GM21367 (cell line): ENCODE measurements around the gene TOMM5.

Experiments
- ATAC-seq: cut with Tn5 transposase; IDR thresholded peaks from one replicate; pipeline ENCODE4 v1.9.1; 2021; ENCODE audit not compliant: unreplicated experiment

TOMM5 gene

GRCh38 chr9:37564916-37565315 lies 27.5 kb downstream of the TOMM5 start:
- no peak for ATAC-seq

GRCh38 chr9:37563806-37564513 lies 28.4 kb downstream of the TOMM5 start:
- no peak for ATAC-seq

GRCh38 chr9:37562826-37563225 lies 29.6 kb downstream of the TOMM5 start:
- ATAC-seq: no peak

- no peak for ATAC-seq
Measured at GRCh38 chr9:37561682-37562081, 30.7 kb downstream of the TOMM5 start.

GRCh38 chr9:37559855-37560592 lies 32.4 kb downstream of the TOMM5 start:
- no peak for ATAC-seq

- ATAC-seq: no peak
Measured at GRCh38 chr9:37559125-37559524, 33.3 kb downstream of the TOMM5 start.

GRCh38 chr9:37555786-37556185 lies 36.6 kb downstream of the TOMM5 start:
- ATAC-seq: no peak

GRCh38 chr9:37554318-37554717 lies 38.1 kb downstream of the TOMM5 start:
- no peak for ATAC-seq

GRCh38 chr9:37551888-37552287 lies 40.5 kb downstream of the TOMM5 start:
- ATAC-seq: no peak

- no peak for ATAC-seq
Measured at GRCh38 chr9:37551468-37551867, 40.9 kb downstream of the TOMM5 start.

GRCh38 chr9:37550781-37551180 lies 41.6 kb downstream of the TOMM5 start:
- ATAC-seq: no peak

- ATAC-seq: no peak
Measured at GRCh38 chr9:37549527-37549926, 42.9 kb downstream of the TOMM5 start.

GRCh38 chr9:37547328-37547878 lies 45.0 kb downstream of the TOMM5 start:
- no peak for ATAC-seq

GRCh38 chr9:37543468-37543867 lies 48.9 kb downstream of the TOMM5 start:
- ATAC-seq: no peak

GRCh38 chr9:37542895-37543294 lies 49.5 kb downstream of the TOMM5 start:
- no peak for ATAC-seq

- ATAC-seq: no peak
Measured at GRCh38 chr9:37542488-37542887, 49.9 kb downstream of the TOMM5 start.

GRCh38 chr9:37541465-37541864 lies 50.9 kb downstream of the TOMM5 start:
- ATAC-seq: no peak

- ATAC-seq: no peak
Measured at GRCh38 chr9:37540634-37541033, 51.8 kb downstream of the TOMM5 start.

GRCh38 chr9:37539634-37540033 lies 52.8 kb downstream of the TOMM5 start:
- no peak for ATAC-seq
